Left lung (tissue), 10 donors: Measurements from ENCODE around the gene CCND2. TPM values are rescaled to one million over a fixed set of nuclear protein-coding genes. Genes with fewer than 3 reads are reported as not detected.

Experiments used
- ATAC-seq: fragments of 200-7000 bp; cut with Tn5 transposase; one replicate; pipeline ENCODE4 v1.9.1; 2020; ENCODE audit warnings: moderate library complexity
- DNase-seq, 4 donors: peaks; one replicate each; pipeline ENCODE4 v3.0.0-alpha.2; 2013 to 2020
- H3K27ac ChIP-seq, 2 donors: fragments of 200-600 bp; sonication (generic) in 1 of 2; one replicate each; pipeline versions ENCODE4 v1.5.0 to v1.8.0; 2020 to 2021
- H3K27me3 ChIP-seq, 2 donors: fragments of 200-600 bp; sonication (generic) in 1 of 2; one replicate each; pipeline versions ENCODE4 v1.5.0 to v1.8.0; 2020 to 2021
- H3K36me3 ChIP-seq, 2 donors: fragments of 200-600 bp; sonication (generic) in 1 of 2; one replicate each; pipeline versions ENCODE4 v1.5.0 to v1.8.0; 2020 to 2021
- H3K4me1 ChIP-seq, 2 donors: fragments of 200-600 bp; one replicate each; pipeline ENCODE4 v1.8.0; 2021
- H3K4me3 ChIP-seq, 2 donors: fragments of 200-600 bp; sonication (generic) in 1 of 2; one replicate each; pipeline versions ENCODE4 v1.5.0 to v1.8.0; 2020 to 2021; ENCODE audit warnings: mild to moderate bottlenecking in 1 of 2
- H3K9me3 ChIP-seq, 2 donors: fragments of 200-600 bp; sonication (generic) in 1 of 2; one replicate each; pipeline versions ENCODE4 v1.5.0 to v1.8.0; 2020 to 2021
- intact Hi-C, 2 donors: fragments of 100-400 bp; cut with DNase I; formaldehyde crosslinking; loops; one replicate each; pipeline versions ENCODE4 v1.11.2 to v1.14.2; 2022
- polyA plus RNA-seq, 6 donors: library from polyadenylated mRNA; unstranded; fragments of 120-200 nt; gene quantifications; one replicate each; pipeline ENCODE4 v1.2.1, GENCODE V29; 2013; ENCODE audit not compliant: insufficient read length in 6 of 6
- total RNA-seq, 2 donors: library from RNA; stranded (reverse); fragmentation: NEBNext Ultra II Directional; extraction: Animal tissue kit (Norgen Biotek cat#: 25700); gene quantifications; one replicate each; pipeline ENCODE4 v1.2.1, GENCODE V29; 2021
- TF ChIP-seq, protein P1 (sequence below), 2 donors: fragments of 200-600 bp; sonication (generic) in 1 of 2; IDR thresholded peaks; one replicate each; pipeline versions ENCODE4 v1.5.0 to v1.8.0; 2021; ENCODE audit warnings: antibody characterized with exemption in 2 of 2
- donor health status: DM: no; HTN: yes; CAD: no.
- donor health status: DM: no; HTN: no; CAD: no.

Gene CCND2
- total and polyA plus RNA-seq, 8 donors = 45.6 to 203 (median 58.9) TPM

DNA sequence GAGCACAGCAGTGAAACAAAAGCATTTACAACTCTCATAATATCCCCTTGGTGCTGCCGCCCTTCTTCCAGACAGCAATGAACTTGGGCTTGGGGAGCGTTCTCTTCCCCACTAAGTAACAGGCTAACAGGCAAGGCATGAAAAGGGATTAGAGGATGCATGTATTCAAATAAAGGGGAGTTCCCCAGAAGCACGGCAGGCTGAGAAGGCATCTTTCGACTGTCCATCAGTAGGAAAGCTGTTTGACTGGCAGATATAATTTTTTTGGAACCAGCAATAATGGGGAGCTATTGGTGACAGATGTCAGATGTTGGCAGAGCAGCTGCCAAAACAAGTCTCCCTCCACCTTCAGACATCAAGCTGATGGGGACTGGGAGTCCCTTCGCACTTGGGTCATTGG lies 38.2 kb downstream of the CCND2 start:
- TF ChIP-seq, protein P1, sequence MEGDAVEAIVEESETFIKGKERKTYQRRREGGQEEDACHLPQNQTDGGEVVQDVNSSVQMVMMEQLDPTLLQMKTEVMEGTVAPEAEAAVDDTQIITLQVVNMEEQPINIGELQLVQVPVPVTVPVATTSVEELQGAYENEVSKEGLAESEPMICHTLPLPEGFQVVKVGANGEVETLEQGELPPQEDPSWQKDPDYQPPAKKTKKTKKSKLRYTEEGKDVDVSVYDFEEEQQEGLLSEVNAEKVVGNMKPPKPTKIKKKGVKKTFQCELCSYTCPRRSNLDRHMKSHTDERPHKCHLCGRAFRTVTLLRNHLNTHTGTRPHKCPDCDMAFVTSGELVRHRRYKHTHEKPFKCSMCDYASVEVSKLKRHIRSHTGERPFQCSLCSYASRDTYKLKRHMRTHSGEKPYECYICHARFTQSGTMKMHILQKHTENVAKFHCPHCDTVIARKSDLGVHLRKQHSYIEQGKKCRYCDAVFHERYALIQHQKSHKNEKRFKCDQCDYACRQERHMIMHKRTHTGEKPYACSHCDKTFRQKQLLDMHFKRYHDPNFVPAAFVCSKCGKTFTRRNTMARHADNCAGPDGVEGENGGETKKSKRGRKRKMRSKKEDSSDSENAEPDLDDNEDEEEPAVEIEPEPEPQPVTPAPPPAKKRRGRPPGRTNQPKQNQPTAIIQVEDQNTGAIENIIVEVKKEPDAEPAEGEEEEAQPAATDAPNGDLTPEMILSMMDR (IDR thresholded peaks at IDR 0.05) = no peak
- no peaks in the 10 kb centered on the region for H3K4me1 ChIP-seq

DNA sequence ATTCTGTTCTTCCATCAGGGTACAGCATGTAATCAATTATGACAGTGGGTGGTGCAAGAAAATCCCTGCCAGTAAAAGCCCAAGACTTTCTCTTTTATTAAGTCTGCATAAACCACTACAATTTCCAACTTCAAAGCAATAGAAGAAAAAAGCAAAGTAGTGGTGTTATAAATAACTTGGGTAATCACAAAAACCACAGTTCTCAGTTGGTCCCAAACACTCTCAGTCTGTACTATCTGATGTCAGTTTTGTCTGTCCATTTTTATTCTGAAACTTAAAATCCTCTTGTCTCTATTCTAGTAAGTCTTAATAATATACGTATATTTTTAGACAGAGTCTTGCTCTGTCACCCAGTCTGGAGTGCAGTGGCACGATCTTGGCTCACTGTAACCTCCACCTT lies 38.7 kb downstream of the CCND2 start:
- peaks cover 0 to 9% of the 10 kb centered on the region in 2 donors for H3K36me3 ChIP-seq
- TF ChIP-seq, protein P1 (IDR thresholded peaks at IDR 0.05) = no peak
- intact Hi-C loops = loop anchor here in 1 of 2 donors (10.0 kb wide), 1 partner anchor 213 kb away; no protein-coding TSS in a partner anchor
- no peaks in the 10 kb centered on the region for H3K4me1 ChIP-seq
- no peaks in the 10 kb centered on the region for H3K27me3 ChIP-seq
- ATAC-seq (no peak), DNase-seq (no peak)
- H3K9me3 ChIP-seq = no peaks in the 10 kb centered on the region
- no peak overlapping the region for H3K27ac ChIP-seq
- no peak overlapping the region for H3K4me3 ChIP-seq

More for the DNA sequence above, 38.2 kb downstream of the CCND2 start:
- ATAC-seq = no peak
- Histone ChIP-seq H3K27ac (no peak overlapping the region), H3K36me3 (peaks cover 0 to 9% of the 10 kb centered on the region in 2 donors), H3K9me3 (no peaks in the 10 kb centered on the region), H3K27me3 (no peaks in the 10 kb centered on the region), H3K4me3 (no peak overlapping the region)
- intact Hi-C loops = loop anchor here in 1 of 2 donors (10.0 kb wide), 1 partner anchor 213 kb away; no protein-coding TSS in a partner anchor
- no peak for DNase-seq

DNA sequence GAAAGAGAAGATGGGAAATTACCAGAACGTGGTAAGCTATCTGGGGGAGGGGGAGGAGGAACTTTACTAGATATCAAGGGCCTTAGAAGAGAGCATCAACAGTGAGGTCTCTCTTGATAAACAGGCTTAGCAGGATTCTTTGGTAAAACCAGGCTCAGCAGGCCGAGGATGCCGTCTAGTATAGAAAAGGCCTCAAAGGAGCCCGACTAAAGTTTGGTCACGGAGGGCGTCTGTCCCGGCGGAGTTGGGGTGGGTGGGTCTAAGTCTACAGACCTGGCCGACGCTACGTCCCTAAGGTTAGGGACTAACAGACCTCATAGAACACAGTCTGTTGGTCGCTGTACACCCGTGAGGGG lies 46.9 kb downstream of the CCND2 start:
- Histone ChIP-seq H3K9me3 (no peaks in the 10 kb centered on the region), H3K4me1 (peaks cover 0 to 28% of the 10 kb centered on the region in 2 donors), H3K27me3 (no peaks in the 10 kb centered on the region), H3K4me3 (peak overlapping the region; percentile 92 to 97), H3K27ac (peak overlapping the region; percentile 82 to 90), H3K36me3 (peaks cover 0 to 11% of the 10 kb centered on the region in 2 donors)
- ATAC-seq (peak; percentile 38), DNase-seq (peak in 1 of 4 donors; percentile 37)
- TF ChIP-seq, protein P1 (IDR thresholded peaks at IDR 0.05) = no peak
- intact Hi-C loops = no loop called here

DNA sequence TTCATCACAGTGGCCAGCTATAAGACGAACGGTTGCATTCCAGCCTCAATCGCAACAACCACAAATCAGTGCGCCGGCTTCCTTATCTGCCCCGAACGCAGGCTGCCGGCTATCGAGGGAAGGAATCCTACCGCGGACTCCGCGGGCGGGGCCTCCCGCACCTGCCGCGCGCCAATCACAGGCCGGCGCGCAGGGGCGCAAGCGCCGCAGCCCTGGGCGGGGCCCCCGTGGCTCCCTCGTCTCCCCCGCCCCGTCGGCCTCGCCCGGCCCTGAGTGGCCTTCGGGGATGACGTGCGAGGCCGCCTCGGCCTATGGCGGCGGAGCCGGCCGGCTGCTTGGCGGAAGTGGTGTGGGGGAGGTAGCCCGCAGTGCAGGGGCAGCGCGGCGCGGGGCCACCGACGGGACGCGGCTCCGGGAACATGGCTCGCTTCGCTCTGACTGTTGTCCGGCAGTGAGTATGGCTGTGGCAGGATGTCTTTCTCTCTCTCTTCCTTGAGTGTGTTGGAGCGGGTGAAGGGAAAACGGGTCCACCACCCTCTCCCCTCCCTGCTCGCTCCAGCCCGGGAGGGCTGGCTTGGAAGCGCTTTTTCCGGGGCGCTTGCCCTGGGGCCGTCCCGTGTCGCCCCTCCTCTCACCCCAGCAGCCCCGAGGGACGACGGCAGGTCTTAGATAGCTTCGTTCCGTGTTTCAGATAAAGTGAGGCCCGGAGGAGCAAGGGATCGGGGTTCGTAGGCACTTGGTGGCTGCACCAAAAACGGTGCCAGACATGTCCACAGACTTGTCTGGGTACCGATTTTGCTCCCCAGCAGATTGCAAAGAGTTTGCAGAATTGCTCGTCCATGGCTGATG lies 47.5 kb downstream of the CCND2 start, which contains the start of gene TIGAR:
TIGAR (plus strand) TSS at position 361 of the 849 bp plus-strand sequence; CDS start at position 420, 59 bp downstream.
- no peaks in the 10 kb centered on the region for H3K9me3 ChIP-seq
- peaks cover 0 to 14% of the 10 kb centered on the region in 2 donors for H3K36me3 ChIP-seq
- peaks cover 0 to 28% of the 10 kb centered on the region in 2 donors for H3K4me1 ChIP-seq
- intact Hi-C loops = no loop called here
- peak; percentile 100 for ATAC-seq
- H3K27me3 ChIP-seq = no peaks in the 10 kb centered on the region
- H3K27ac ChIP-seq = peak within 1 kb of the TSS; percentile 89 to 90
- H3K4me3 ChIP-seq = peak within 1 kb of the TSS; percentile 92 to 97
- peak; percentile 88 to 99 (median 94) for DNase-seq
- TF ChIP-seq, protein P1 (IDR thresholded peaks at IDR 0.05) = no peak

DNA sequence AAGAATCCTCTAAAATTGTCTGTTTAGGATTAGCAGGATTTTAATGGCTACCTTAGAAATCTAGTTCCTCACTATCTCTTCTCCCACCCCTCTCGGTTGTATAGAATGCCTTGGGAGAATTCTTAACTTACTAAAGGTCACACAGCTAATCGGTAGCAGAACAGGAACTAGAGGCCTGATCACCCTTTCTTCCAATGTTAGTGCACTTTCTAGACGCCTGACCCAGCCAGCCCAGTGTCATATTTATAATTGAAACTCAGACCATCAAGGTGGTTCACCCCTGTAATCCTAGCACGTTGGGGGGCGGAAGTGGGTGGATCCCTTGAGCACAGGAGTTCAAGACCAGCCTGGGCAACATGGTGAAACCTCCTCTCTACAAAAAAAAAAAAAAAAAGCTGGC lies 49.2 kb downstream of the CCND2 start:
- no peak for ATAC-seq
- H3K9me3 ChIP-seq = no peaks in the 10 kb centered on the region
- intact Hi-C loops = no loop called here

More for the DNA sequence above, 49.2 kb downstream of the CCND2 start:
- DNase-seq = no peak
- no peak overlapping the region for H3K27ac ChIP-seq
- no peaks in the 10 kb centered on the region for H3K27me3 ChIP-seq
- TF ChIP-seq, protein P1 (IDR thresholded peaks at IDR 0.05) = no peak
- peaks cover 0 to 14% of the 10 kb centered on the region in 2 donors for H3K36me3 ChIP-seq
- peak overlapping the region in 1 of 2 donors; percentile 92 for H3K4me3 ChIP-seq
- H3K4me1 ChIP-seq = peaks cover 0 to 28% of the 10 kb centered on the region in 2 donors
